ENCODE measurements around the gene DDX50.
"Not testable (repeated sequence)": the region's sequence is repeated elsewhere in the genome, so short reads cannot be mapped to it uniquely, and the experiment has no call there.

DDX50 gene

GRCh38 chr10:68901105-68901927, at the start of gene DDX50:
Gene DDX50 (plus strand): TSS chr10:68901315. CDS start chr10:68901385, 70 bp downstream.
- peak; percentile 89 to 94 for DNase-seq (ENCODE audit: low read depth in 2 of 2)

GRCh38 chr10:68856352-68856751, 44.8 kb upstream of the DDX50 start:
- DNase-seq (ENCODE audit: low read depth in 2 of 2) = no peak

GRCh38 chr10:68857005-68857404, 44.1 kb upstream of the DDX50 start:
- DNase-seq (ENCODE audit: low read depth in 2 of 2) = no peak

GRCh38 chr10:68861253-68861652, 39.9 kb upstream of the DDX50 start:
- no peak for DNase-seq (ENCODE audit: low read depth in 2 of 2)

- no peak for DNase-seq (ENCODE audit: low read depth in 2 of 2)
Measured at GRCh38 chr10:68864611-68865010, 36.5 kb upstream of the DDX50 start.

GRCh38 chr10:68868173-68868572, 32.9 kb upstream of the DDX50 start:
- DNase-seq (ENCODE audit: low read depth in 2 of 2) = not testable (repeated sequence)

- DNase-seq (ENCODE audit: low read depth in 2 of 2) = no peak
Measured at GRCh38 chr10:68869623-68870022, 31.5 kb upstream of the DDX50 start.

GRCh38 chr10:68870061-68870460, 31.1 kb upstream of the DDX50 start:
- DNase-seq (ENCODE audit: low read depth in 2 of 2) = no peak

GRCh38 chr10:68870545-68871104, 30.5 kb upstream of the DDX50 start:
- no peak for DNase-seq (ENCODE audit: low read depth in 2 of 2)

GRCh38 chr10:68871105-68871711, 29.9 kb upstream of the DDX50 start:
- DNase-seq (ENCODE audit: low read depth in 2 of 2) = no peak

GRCh38 chr10:68871731-68872342, 29.3 kb upstream of the DDX50 start:
- DNase-seq (ENCODE audit: low read depth in 2 of 2) = no peak

GRCh38 chr10:68876246-68877138, 24.6 kb upstream of the DDX50 start:
- DNase-seq (ENCODE audit: low read depth in 2 of 2) = no peak

- no peak for DNase-seq (ENCODE audit: low read depth in 2 of 2)
Measured at GRCh38 chr10:68877482-68878110, 23.5 kb upstream of the DDX50 start.

- no peak for DNase-seq (ENCODE audit: low read depth in 2 of 2)
Measured at GRCh38 chr10:68878496-68878895, 22.6 kb upstream of the DDX50 start.

GRCh38 chr10:68879628-68880027, 21.5 kb upstream of the DDX50 start:
- DNase-seq (ENCODE audit: low read depth in 2 of 2) = no peak

GRCh38 chr10:68880181-68880580, 20.9 kb upstream of the DDX50 start:
- DNase-seq (ENCODE audit: low read depth in 2 of 2) = no peak

- DNase-seq (ENCODE audit: low read depth in 2 of 2) = no peak
Measured at GRCh38 chr10:68895041-68895440, 6.1 kb upstream of the DDX50 start.

- no peak for DNase-seq (ENCODE audit: low read depth in 2 of 2)
Measured at GRCh38 chr10:68897336-68897741, 3.8 kb upstream of the DDX50 start.

- no peak for DNase-seq (ENCODE audit: low read depth in 2 of 2)
Measured at GRCh38 chr10:68899186-68899745, 1.8 kb upstream of the DDX50 start.

GRCh38 chr10:68900427-68901104, 549 bp upstream of the DDX50 start:
- no peak for DNase-seq (ENCODE audit: low read depth in 2 of 2)

All from activated CD8-positive, alpha-beta memory T cell treated with anti-CD3 and anti-CD28 coated beads for 4 hours (primary cell).